HG02610 (cell line): ENCODE data around the gene TFAP2B.

Experiments used
- ATAC-seq: cut with Tn5 transposase; IDR thresholded peaks from one replicate; pipeline ENCODE4 v1.9.1; 2021; ENCODE audit warnings: mild to moderate bottlenecking, moderate library complexity; ENCODE audit not compliant: unreplicated experiment

Gene TFAP2B

GRCh38 chr6:50824552-50824951 lies 5.9 kb downstream of the TFAP2B start:
- ATAC-seq, result no peak

GRCh38 chr6:50825375-50826036 lies 6.8 kb downstream of the TFAP2B start:
- no peak for ATAC-seq

- no peak for ATAC-seq
Measured at GRCh38 chr6:50826037-50826761, 7.5 kb downstream of the TFAP2B start.

- no peak for ATAC-seq
Measured at GRCh38 chr6:50826803-50827202, 8.1 kb downstream of the TFAP2B start.

- ATAC-seq, result no peak
Measured at GRCh38 chr6:50829049-50829448, 10.4 kb downstream of the TFAP2B start.

- no peak for ATAC-seq
Measured at GRCh38 chr6:50829898-50830444, 11.3 kb downstream of the TFAP2B start.

GRCh38 chr6:50831186-50831585 lies 12.5 kb downstream of the TFAP2B start:
- no peak for ATAC-seq

- ATAC-seq, result no peak
Measured at GRCh38 chr6:50832912-50833311, 14.2 kb downstream of the TFAP2B start.

GRCh38 chr6:50834929-50835410 lies 16.3 kb downstream of the TFAP2B start:
- no peak for ATAC-seq

GRCh38 chr6:50836231-50836630 lies 17.6 kb downstream of the TFAP2B start:
- ATAC-seq, result no peak

GRCh38 chr6:50837589-50838445 lies 19.1 kb downstream of the TFAP2B start:
- no peak for ATAC-seq

GRCh38 chr6:50840112-50840810 lies 21.6 kb downstream of the TFAP2B start:
- no peak for ATAC-seq

GRCh38 chr6:50840811-50841192 lies 22.1 kb downstream of the TFAP2B start:
- ATAC-seq, result no peak

GRCh38 chr6:50842446-50842845 lies 23.8 kb downstream of the TFAP2B start:
- ATAC-seq, result no peak

GRCh38 chr6:50842861-50843384 lies 24.3 kb downstream of the TFAP2B start:
- ATAC-seq, result no peak

- ATAC-seq, result no peak
Measured at GRCh38 chr6:50843842-50844241, 25.2 kb downstream of the TFAP2B start.

GRCh38 chr6:50845499-50846143 lies 26.9 kb downstream of the TFAP2B start:
- ATAC-seq, result no peak

GRCh38 chr6:50846144-50846851 lies 27.6 kb downstream of the TFAP2B start:
- ATAC-seq, result no peak

GRCh38 chr6:50846852-50847155 lies 28.1 kb downstream of the TFAP2B start:
- ATAC-seq, result no peak
